Measurements from ENCODE around the gene MTFMT. TPM values are rescaled to one million over a fixed set of nuclear protein-coding genes. Genes with fewer than 3 reads are reported as not detected.

MTFMT gene
- total RNA-seq, 1 donor from 2014 or later: 12.3 TPM

DNA sequence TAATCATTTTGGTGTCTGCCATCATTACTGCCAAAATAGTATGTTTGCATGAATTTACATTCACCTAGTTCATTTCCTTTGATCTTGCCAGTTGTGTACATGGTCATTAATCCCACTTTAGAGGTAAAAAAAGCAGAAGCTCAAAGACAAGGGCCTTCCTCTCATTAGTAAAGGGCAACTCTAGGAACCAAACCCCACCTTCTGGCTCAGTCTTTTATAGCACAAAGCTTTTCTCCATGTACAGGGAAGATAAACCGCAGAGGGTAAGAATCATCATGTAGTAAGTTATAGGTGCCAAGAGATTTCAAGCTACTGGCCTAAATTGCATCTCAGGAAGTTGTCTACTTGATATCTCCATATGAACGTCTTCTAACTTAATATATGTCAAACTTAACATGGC lies 20.5 kb downstream of the MTFMT start:
- H3K9me3 Mint-ChIP-seq (ENCODE audit: unreplicated experiment): peaks cover 15% of the 10 kb centered on the region
- Histone ChIP-seq H3K4me1 (ENCODE audit: insufficient read depth, low read length) (no peaks in the 10 kb centered on the region), H3K36me3 (ENCODE audit: insufficient read depth, low read length) (peaks cover 15% of the 10 kb centered on the region), H3K9me3 (ENCODE audit: insufficient read depth, low read depth, low read length) (peaks cover 6% of the 10 kb centered on the region), H4K20me1 (ENCODE audit: insufficient read depth, low read length) (no peaks in the 10 kb centered on the region), H3K27ac (ENCODE audit: low read depth, low read length) (no peak overlapping the region), H3K27me3 (ENCODE audit: insufficient read depth, low read length) (no peaks in the 10 kb centered on the region), H2AFZ (ENCODE audit: low read depth, low read length) (no peak overlapping the region), H3K79me2 (ENCODE audit: insufficient read depth, low read length) (no peaks in the 10 kb centered on the region), H3K9ac (ENCODE audit: low read length) (no peak overlapping the region), H3K4me3 (ENCODE audit: insufficient read depth, low read depth, low read length) (no peak overlapping the region), H3K4me2 (ENCODE audit: low read length) (no peak overlapping the region)
- TF ChIP-seq EZH2 (IDR thresholded peaks at IDR 0.05; ENCODE audit: insufficient read depth, low read length): no peak
- TF ChIP-seq, protein P1, sequence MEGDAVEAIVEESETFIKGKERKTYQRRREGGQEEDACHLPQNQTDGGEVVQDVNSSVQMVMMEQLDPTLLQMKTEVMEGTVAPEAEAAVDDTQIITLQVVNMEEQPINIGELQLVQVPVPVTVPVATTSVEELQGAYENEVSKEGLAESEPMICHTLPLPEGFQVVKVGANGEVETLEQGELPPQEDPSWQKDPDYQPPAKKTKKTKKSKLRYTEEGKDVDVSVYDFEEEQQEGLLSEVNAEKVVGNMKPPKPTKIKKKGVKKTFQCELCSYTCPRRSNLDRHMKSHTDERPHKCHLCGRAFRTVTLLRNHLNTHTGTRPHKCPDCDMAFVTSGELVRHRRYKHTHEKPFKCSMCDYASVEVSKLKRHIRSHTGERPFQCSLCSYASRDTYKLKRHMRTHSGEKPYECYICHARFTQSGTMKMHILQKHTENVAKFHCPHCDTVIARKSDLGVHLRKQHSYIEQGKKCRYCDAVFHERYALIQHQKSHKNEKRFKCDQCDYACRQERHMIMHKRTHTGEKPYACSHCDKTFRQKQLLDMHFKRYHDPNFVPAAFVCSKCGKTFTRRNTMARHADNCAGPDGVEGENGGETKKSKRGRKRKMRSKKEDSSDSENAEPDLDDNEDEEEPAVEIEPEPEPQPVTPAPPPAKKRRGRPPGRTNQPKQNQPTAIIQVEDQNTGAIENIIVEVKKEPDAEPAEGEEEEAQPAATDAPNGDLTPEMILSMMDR (IDR thresholded peaks at IDR 0.05; ENCODE audit: insufficient read depth, low read depth, low read length): no peak
- DNase-seq (ENCODE audit: low read depth) (no peak), FAIRE-seq (no peak)
- no peak overlapping the region for H3K27ac Mint-ChIP-seq (ENCODE audit: unreplicated experiment)
- H3K4me3 Mint-ChIP-seq (ENCODE audit: unreplicated experiment): no peak overlapping the region
- no peaks in the 10 kb centered on the region for H3K4me1 Mint-ChIP-seq (ENCODE audit: low read depth, unreplicated experiment)
- peaks cover 14% of the 10 kb centered on the region for H3K36me3 Mint-ChIP-seq (ENCODE audit: low read depth, unreplicated experiment)
- H3K27me3 Mint-ChIP-seq (ENCODE audit: low read depth, unreplicated experiment): no peaks in the 10 kb centered on the region

DNA sequence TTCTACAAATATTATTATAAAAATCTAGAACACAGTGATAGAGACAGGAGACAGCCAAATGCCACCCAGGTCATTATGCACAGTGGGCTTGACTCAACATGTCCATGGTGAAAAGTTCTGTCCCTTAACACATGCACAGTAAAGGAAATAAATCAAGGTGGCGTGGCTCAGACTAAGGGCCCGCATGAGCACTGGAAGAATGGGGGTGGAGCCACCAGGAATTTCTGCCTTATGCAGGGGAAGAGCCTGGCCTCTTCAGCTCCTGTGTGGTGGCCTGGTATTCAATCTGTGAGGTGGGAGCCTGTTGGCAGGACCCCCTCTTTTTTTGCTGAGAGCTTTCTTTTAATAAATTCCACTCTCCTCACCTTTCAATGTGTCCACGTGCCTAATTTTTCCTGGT lies 22.6 kb downstream of the MTFMT start:
- H3K4me1 Mint-ChIP-seq (ENCODE audit: low read depth, unreplicated experiment): no peaks in the 10 kb centered on the region
- TF ChIP-seq, protein P1 (IDR thresholded peaks at IDR 0.05; ENCODE audit: insufficient read depth, low read depth, low read length): no peak
- TF ChIP-seq EZH2 (IDR thresholded peaks at IDR 0.05; ENCODE audit: insufficient read depth, low read length): no peak
- H3K27ac ChIP-seq (ENCODE audit: low read depth, low read length): no peak overlapping the region
- no peak overlapping the region for H3K4me2 ChIP-seq (ENCODE audit: low read length)
- no peaks in the 10 kb centered on the region for H3K9me3 ChIP-seq (ENCODE audit: insufficient read depth, low read depth, low read length)
- H3K4me3 ChIP-seq (ENCODE audit: insufficient read depth, low read depth, low read length): no peak overlapping the region
- no peak overlapping the region for H3K27ac Mint-ChIP-seq (ENCODE audit: unreplicated experiment)
- H3K27me3 ChIP-seq (ENCODE audit: insufficient read depth, low read length): no peaks in the 10 kb centered on the region
- no peaks in the 10 kb centered on the region for H3K4me1 ChIP-seq (ENCODE audit: insufficient read depth, low read length)
- H3K36me3 ChIP-seq (ENCODE audit: insufficient read depth, low read length): peaks cover 8% of the 10 kb centered on the region
- no peak overlapping the region for H3K9ac ChIP-seq (ENCODE audit: low read length)
- H3K9me3 Mint-ChIP-seq (ENCODE audit: unreplicated experiment): peaks cover 2% of the 10 kb centered on the region
- H3K36me3 Mint-ChIP-seq (ENCODE audit: low read depth, unreplicated experiment): peaks cover 2% of the 10 kb centered on the region
- DNase-seq (ENCODE audit: low read depth) (no peak), FAIRE-seq (no peak)
- no peak overlapping the region for H3K4me3 Mint-ChIP-seq (ENCODE audit: unreplicated experiment)
- H2AFZ ChIP-seq (ENCODE audit: low read depth, low read length): no peak overlapping the region
- H4K20me1 ChIP-seq (ENCODE audit: insufficient read depth, low read length): no peaks in the 10 kb centered on the region
- H3K79me2 ChIP-seq (ENCODE audit: insufficient read depth, low read length): no peaks in the 10 kb centered on the region
- no peaks in the 10 kb centered on the region for H3K27me3 Mint-ChIP-seq (ENCODE audit: low read depth, unreplicated experiment)

DNA sequence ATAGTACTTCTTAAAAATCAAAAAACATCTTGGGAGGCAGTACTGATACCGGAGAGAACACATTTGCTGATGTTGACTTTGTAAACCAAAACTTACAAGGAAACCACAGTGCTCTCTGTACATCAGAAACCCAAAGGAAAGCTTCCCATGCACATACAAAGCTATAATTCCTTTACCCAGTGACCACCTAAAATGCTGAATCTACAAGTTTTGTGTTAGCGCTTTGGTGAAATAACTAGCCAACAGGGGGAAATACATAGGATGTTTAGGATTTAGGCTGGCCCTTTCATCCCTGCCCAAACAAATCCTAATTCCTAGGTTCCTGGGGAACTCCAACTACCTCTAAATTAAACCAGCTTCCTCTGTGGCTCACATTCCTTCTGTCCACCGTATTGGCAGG lies 24.4 kb downstream of the MTFMT start:
- no peaks in the 10 kb centered on the region for H4K20me1 ChIP-seq (ENCODE audit: insufficient read depth, low read length)
- no peak overlapping the region for H3K27ac ChIP-seq (ENCODE audit: low read depth, low read length)
- no peaks in the 10 kb centered on the region for H3K4me1 ChIP-seq (ENCODE audit: insufficient read depth, low read length)
- H3K36me3 Mint-ChIP-seq (ENCODE audit: low read depth, unreplicated experiment): peaks cover 5% of the 10 kb centered on the region
- H3K27me3 ChIP-seq (ENCODE audit: insufficient read depth, low read length): no peaks in the 10 kb centered on the region
- H3K4me3 ChIP-seq (ENCODE audit: insufficient read depth, low read depth, low read length): no peak overlapping the region
- FAIRE-seq (no peak), DNase-seq (ENCODE audit: low read depth) (no peak)
- TF ChIP-seq EZH2 (IDR thresholded peaks at IDR 0.05; ENCODE audit: insufficient read depth, low read length): no peak
- TF ChIP-seq, protein P1 (IDR thresholded peaks at IDR 0.05; ENCODE audit: insufficient read depth, low read depth, low read length): no peak
- H3K9me3 Mint-ChIP-seq (ENCODE audit: unreplicated experiment): no peaks in the 10 kb centered on the region
- no peak overlapping the region for H2AFZ ChIP-seq (ENCODE audit: low read depth, low read length)
- H3K4me3 Mint-ChIP-seq (ENCODE audit: unreplicated experiment): no peak overlapping the region
- no peaks in the 10 kb centered on the region for H3K27me3 Mint-ChIP-seq (ENCODE audit: low read depth, unreplicated experiment)
- H3K4me2 ChIP-seq (ENCODE audit: low read length): no peak overlapping the region
- H3K36me3 ChIP-seq (ENCODE audit: insufficient read depth, low read length): peaks cover 3% of the 10 kb centered on the region
- no peaks in the 10 kb centered on the region for H3K9me3 ChIP-seq (ENCODE audit: insufficient read depth, low read depth, low read length)
- no peaks in the 10 kb centered on the region for H3K4me1 Mint-ChIP-seq (ENCODE audit: low read depth, unreplicated experiment)
- H3K79me2 ChIP-seq (ENCODE audit: insufficient read depth, low read length): no peaks in the 10 kb centered on the region
- H3K27ac Mint-ChIP-seq (ENCODE audit: unreplicated experiment): no peak overlapping the region
- no peak overlapping the region for H3K9ac ChIP-seq (ENCODE audit: low read length)

Data from astrocyte (in vitro differentiated cells and primary cell).